ENCODE measurements around the gene SPARCL1.
"Not testable (repeated sequence)": the region's sequence is repeated elsewhere in the genome, so short reads cannot be mapped to it uniquely, and the experiment has no call there.

SPARCL1 gene

GRCh38 chr4:87488666-87489065 is 40.5 kb downstream of the SPARCL1 start:
- H3K27me3 ChIP-seq (ENCODE audit: insufficient read depth, low read length); H3K4me1 ChIP-seq (ENCODE audit: control insufficient read depth, insufficient read depth, low read length, unreplicated experiment); H3K79me2 ChIP-seq (ENCODE audit: control insufficient read depth, insufficient read depth, low read length, unreplicated experiment); H3K27ac ChIP-seq (ENCODE audit: low read depth, low read length); H2AFZ ChIP-seq (ENCODE audit: low read length, unreplicated experiment); H3K4me3 ChIP-seq (ENCODE audit: low read depth, low read length); H3K36me3 ChIP-seq (ENCODE audit: insufficient read depth, low read length): not testable (repeated sequence)

- H3K27ac ChIP-seq (ENCODE audit: low read depth, low read length); H3K4me3 ChIP-seq (ENCODE audit: low read depth, low read length); H3K79me2 ChIP-seq (ENCODE audit: control insufficient read depth, insufficient read depth, low read length, unreplicated experiment); H3K36me3 ChIP-seq (ENCODE audit: insufficient read depth, low read length); H2AFZ ChIP-seq (ENCODE audit: low read length, unreplicated experiment); H3K4me1 ChIP-seq (ENCODE audit: control insufficient read depth, insufficient read depth, low read length, unreplicated experiment); H3K27me3 ChIP-seq (ENCODE audit: insufficient read depth, low read length): not testable (repeated sequence)
Measured at GRCh38 chr4:87483247-87483646, 45.9 kb downstream of the SPARCL1 start.

GRCh38 chr4:87481377-87481776 is 47.8 kb downstream of the SPARCL1 start:
- H3K4me1 ChIP-seq (ENCODE audit: control insufficient read depth, insufficient read depth, low read length, unreplicated experiment) = no peaks in the 10 kb centered on the region
- H3K4me3 ChIP-seq (ENCODE audit: low read depth, low read length) = no peak overlapping the region
- H2AFZ ChIP-seq (ENCODE audit: low read length, unreplicated experiment) = no peak overlapping the region
- no peak overlapping the region for H3K27ac ChIP-seq (ENCODE audit: low read depth, low read length)
- no peaks in the 10 kb centered on the region for H3K27me3 ChIP-seq (ENCODE audit: insufficient read depth, low read length)
- no peaks in the 10 kb centered on the region for H3K79me2 ChIP-seq (ENCODE audit: control insufficient read depth, insufficient read depth, low read length, unreplicated experiment)
- no peaks in the 10 kb centered on the region for H3K36me3 ChIP-seq (ENCODE audit: insufficient read depth, low read length)

- no peak overlapping the region for H3K27ac ChIP-seq (ENCODE audit: low read depth, low read length)
- no peaks in the 10 kb centered on the region for H3K36me3 ChIP-seq (ENCODE audit: insufficient read depth, low read length)
- H3K4me1 ChIP-seq (ENCODE audit: control insufficient read depth, insufficient read depth, low read length, unreplicated experiment) = no peaks in the 10 kb centered on the region
- H3K4me3 ChIP-seq (ENCODE audit: low read depth, low read length) = no peak overlapping the region
- no peaks in the 10 kb centered on the region for H3K27me3 ChIP-seq (ENCODE audit: insufficient read depth, low read length)
- H2AFZ ChIP-seq (ENCODE audit: low read length, unreplicated experiment) = no peak overlapping the region
- no peaks in the 10 kb centered on the region for H3K79me2 ChIP-seq (ENCODE audit: control insufficient read depth, insufficient read depth, low read length, unreplicated experiment)
Measured at GRCh38 chr4:87478732-87479250, 50.4 kb downstream of the SPARCL1 start.

GRCh38 chr4:87476934-87477333 is 52.2 kb downstream of the SPARCL1 start:
- Histone ChIP-seq H3K27me3 (ENCODE audit: insufficient read depth, low read length) (no peaks in the 10 kb centered on the region), H3K4me3 (ENCODE audit: low read depth, low read length) (no peak overlapping the region), H2AFZ (ENCODE audit: low read length, unreplicated experiment) (no peak overlapping the region), H3K27ac (ENCODE audit: low read depth, low read length) (no peak overlapping the region), H3K79me2 (ENCODE audit: control insufficient read depth, insufficient read depth, low read length, unreplicated experiment) (no peaks in the 10 kb centered on the region), H3K4me1 (ENCODE audit: control insufficient read depth, insufficient read depth, low read length, unreplicated experiment) (no peaks in the 10 kb centered on the region), H3K36me3 (ENCODE audit: insufficient read depth, low read length) (no peaks in the 10 kb centered on the region)

GRCh38 chr4:87469390-87469789 is 59.8 kb downstream of the SPARCL1 start:
- H3K4me3 ChIP-seq (ENCODE audit: low read depth, low read length) = no peak overlapping the region

GRCh38 chr4:87465739-87466366 is 63.3 kb downstream of the SPARCL1 start:
- H3K27ac ChIP-seq (ENCODE audit: low read depth, low read length) = no peak overlapping the region

More at GRCh38 chr4:87469390-87469789, 59.8 kb downstream of the SPARCL1 start:
- H3K79me2 ChIP-seq (ENCODE audit: control insufficient read depth, insufficient read depth, low read length, unreplicated experiment) = no peaks in the 10 kb centered on the region
- no peak overlapping the region for H2AFZ ChIP-seq (ENCODE audit: low read length, unreplicated experiment)
- no peaks in the 10 kb centered on the region for H3K27me3 ChIP-seq (ENCODE audit: insufficient read depth, low read length)
- H3K36me3 ChIP-seq (ENCODE audit: insufficient read depth, low read length) = no peaks in the 10 kb centered on the region
- H3K4me1 ChIP-seq (ENCODE audit: control insufficient read depth, insufficient read depth, low read length, unreplicated experiment) = no peaks in the 10 kb centered on the region
- H3K27ac ChIP-seq (ENCODE audit: low read depth, low read length) = no peak overlapping the region

GRCh38 chr4:87462102-87462501 is 67.1 kb downstream of the SPARCL1 start:
- Histone ChIP-seq H3K27me3 (ENCODE audit: insufficient read depth, low read length) (no peaks in the 10 kb centered on the region), H3K27ac (ENCODE audit: low read depth, low read length) (no peak overlapping the region), H3K79me2 (ENCODE audit: control insufficient read depth, insufficient read depth, low read length, unreplicated experiment) (no peaks in the 10 kb centered on the region), H3K4me1 (ENCODE audit: control insufficient read depth, insufficient read depth, low read length, unreplicated experiment) (no peaks in the 10 kb centered on the region), H2AFZ (ENCODE audit: low read length, unreplicated experiment) (no peak overlapping the region), H3K36me3 (ENCODE audit: insufficient read depth, low read length) (peaks cover 8% of the 10 kb centered on the region; the same call in 1 of the 2 replicates), H3K4me3 (ENCODE audit: low read depth, low read length) (no peak overlapping the region)

More at GRCh38 chr4:87465739-87466366, 63.3 kb downstream of the SPARCL1 start:
- Histone ChIP-seq H3K79me2 (ENCODE audit: control insufficient read depth, insufficient read depth, low read length, unreplicated experiment) (no peaks in the 10 kb centered on the region), H3K36me3 (ENCODE audit: insufficient read depth, low read length) (no peaks in the 10 kb centered on the region), H3K4me3 (ENCODE audit: low read depth, low read length) (no peak overlapping the region), H3K27me3 (ENCODE audit: insufficient read depth, low read length) (no peaks in the 10 kb centered on the region), H3K4me1 (ENCODE audit: control insufficient read depth, insufficient read depth, low read length, unreplicated experiment) (no peaks in the 10 kb centered on the region), H2AFZ (ENCODE audit: low read length, unreplicated experiment) (no peak overlapping the region)

GRCh38 chr4:87461281-87461700 is 67.9 kb downstream of the SPARCL1 start:
- no peak overlapping the region for H3K27ac ChIP-seq (ENCODE audit: low read depth, low read length)
- no peaks in the 10 kb centered on the region for H3K4me1 ChIP-seq (ENCODE audit: control insufficient read depth, insufficient read depth, low read length, unreplicated experiment)
- peaks cover 8% of the 10 kb centered on the region; the same call in 1 of the 2 replicates for H3K36me3 ChIP-seq (ENCODE audit: insufficient read depth, low read length)
- no peak overlapping the region for H2AFZ ChIP-seq (ENCODE audit: low read length, unreplicated experiment)
- H3K4me3 ChIP-seq (ENCODE audit: low read depth, low read length) = no peak overlapping the region
- H3K27me3 ChIP-seq (ENCODE audit: insufficient read depth, low read length) = no peaks in the 10 kb centered on the region
- no peaks in the 10 kb centered on the region for H3K79me2 ChIP-seq (ENCODE audit: control insufficient read depth, insufficient read depth, low read length, unreplicated experiment)

- H3K36me3 ChIP-seq (ENCODE audit: insufficient read depth, low read length) = peaks cover 12% of the 10 kb centered on the region
- no peak overlapping the region for H3K4me3 ChIP-seq (ENCODE audit: low read depth, low read length)
- H3K79me2 ChIP-seq (ENCODE audit: control insufficient read depth, insufficient read depth, low read length, unreplicated experiment) = no peaks in the 10 kb centered on the region
- no peaks in the 10 kb centered on the region for H3K4me1 ChIP-seq (ENCODE audit: control insufficient read depth, insufficient read depth, low read length, unreplicated experiment)
- H2AFZ ChIP-seq (ENCODE audit: low read length, unreplicated experiment) = no peak overlapping the region
- H3K27ac ChIP-seq (ENCODE audit: low read depth, low read length) = no peak overlapping the region
- no peaks in the 10 kb centered on the region for H3K27me3 ChIP-seq (ENCODE audit: insufficient read depth, low read length)
Measured at GRCh38 chr4:87458913-87459312, 70.3 kb downstream of the SPARCL1 start.

- H3K36me3 ChIP-seq (ENCODE audit: insufficient read depth, low read length) = peaks cover 10% of the 10 kb centered on the region
- no peak overlapping the region for H3K27ac ChIP-seq (ENCODE audit: low read depth, low read length)
- no peaks in the 10 kb centered on the region for H3K27me3 ChIP-seq (ENCODE audit: insufficient read depth, low read length)
Measured at GRCh38 chr4:87451537-87451936, 77.6 kb downstream of the SPARCL1 start.

More at GRCh38 chr4:87451537-87451936, 77.6 kb downstream of the SPARCL1 start:
- Histone ChIP-seq H3K4me1 (ENCODE audit: control insufficient read depth, insufficient read depth, low read length, unreplicated experiment) (no peaks in the 10 kb centered on the region), H2AFZ (ENCODE audit: low read length, unreplicated experiment) (no peak overlapping the region), H3K79me2 (ENCODE audit: control insufficient read depth, insufficient read depth, low read length, unreplicated experiment) (no peaks in the 10 kb centered on the region), H3K4me3 (ENCODE audit: low read depth, low read length) (no peak overlapping the region)
